ENCODE measurements around the gene SSBP3. TPM values are rescaled to one million over a fixed set of nuclear protein-coding genes. Genes with fewer than 3 reads are reported as not detected.

SSBP3 gene
- polyA plus RNA-seq, 1 donor, result 52.0 TPM

GRCh38 chr1:54409156-54410142, 3.3 kb upstream of the SSBP3 start:
- DNase-seq (ENCODE audit: low read depth), result no peak

GRCh38 chr1:54408147-54409066, 2.2 kb upstream of the SSBP3 start:
- no peak for DNase-seq (ENCODE audit: low read depth)

- peak; percentile 93 for DNase-seq (ENCODE audit: low read depth)
Measured at GRCh38 chr1:54407404-54408146, 1.4 kb upstream of the SSBP3 start.

DNA sequence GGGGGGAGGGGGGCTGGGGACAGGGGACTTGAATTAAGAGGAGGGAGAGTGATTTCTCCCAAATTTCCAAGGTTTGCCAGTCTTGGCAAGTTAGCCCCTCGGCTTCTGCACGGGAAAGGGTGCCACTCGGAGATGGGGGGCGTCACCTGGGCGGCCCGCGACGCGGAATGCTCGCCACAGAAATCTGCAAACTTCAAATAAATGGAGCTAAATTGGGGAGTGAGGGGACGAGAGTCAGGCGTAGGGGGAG, 885 bp upstream of the SSBP3 start:
- DNase-seq (ENCODE audit: low read depth), result no peak

DNA sequence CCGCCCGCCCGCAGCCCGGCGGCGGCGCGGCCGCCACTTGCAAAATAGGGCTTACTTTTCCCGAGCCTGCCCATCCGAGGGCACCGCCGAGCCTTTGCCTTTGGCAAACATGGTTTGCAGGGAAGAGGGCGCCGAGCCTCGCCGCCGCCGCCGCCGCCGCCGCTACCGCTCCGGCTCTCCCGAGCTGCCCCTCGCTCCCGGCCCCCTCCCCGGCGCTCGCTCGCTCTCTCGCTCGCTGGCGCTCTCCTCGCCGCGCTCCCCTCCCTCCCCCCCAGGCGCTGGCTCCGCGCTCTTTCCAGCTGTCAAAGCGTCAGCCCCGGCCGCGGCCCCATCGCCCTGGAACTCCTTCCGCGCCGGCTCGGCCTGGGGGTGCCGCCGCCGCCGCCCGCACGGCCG, 298 bp downstream of the SSBP3 start:
- DNase-seq (ENCODE audit: low read depth), result no peak

DNA sequence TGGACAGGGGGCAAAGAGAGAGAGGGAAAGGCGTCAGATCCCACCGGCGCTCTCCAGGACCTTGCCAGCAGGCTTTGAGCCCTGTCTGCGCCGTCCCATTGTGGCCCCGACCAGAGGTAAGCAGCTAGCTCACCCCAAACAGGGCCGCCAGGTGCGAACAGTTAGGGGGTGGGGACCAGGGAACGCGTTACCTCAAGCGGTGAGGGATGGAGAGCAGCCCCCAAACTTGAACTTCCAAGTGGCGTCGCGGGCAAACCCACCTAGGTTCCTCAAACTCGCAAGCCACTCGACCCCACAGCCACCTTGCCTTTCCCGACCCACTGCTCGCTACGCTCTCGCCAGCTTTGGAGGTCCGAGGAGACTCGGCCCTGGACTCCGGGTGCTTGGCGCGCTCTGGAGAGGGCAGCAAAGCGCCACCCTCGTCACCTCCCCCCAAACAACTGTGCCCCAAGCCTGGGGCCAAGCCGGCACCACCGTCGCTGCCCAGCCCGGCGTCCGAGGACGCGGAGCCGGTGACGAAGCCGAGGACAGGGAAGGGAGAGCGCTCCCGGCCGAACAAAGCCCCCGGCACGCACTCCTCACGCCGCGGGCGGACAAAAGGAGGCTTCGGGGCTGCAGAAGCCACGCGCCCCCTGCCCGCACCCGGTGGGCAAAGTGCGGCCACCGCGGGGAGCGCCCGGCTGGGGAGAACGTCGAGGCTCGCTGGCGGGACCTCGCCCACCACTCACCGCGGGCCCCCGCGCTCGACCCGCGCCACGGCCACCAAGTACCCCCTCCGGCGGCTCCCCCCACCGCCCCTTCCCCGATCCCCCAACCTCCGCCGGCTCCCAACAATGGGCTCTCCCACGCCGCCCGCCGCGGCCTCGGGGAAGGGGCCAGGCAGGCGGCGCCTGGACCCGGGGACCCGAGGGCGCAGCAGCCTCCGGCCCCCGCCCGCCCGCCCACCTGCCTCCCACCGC, 976 bp downstream of the SSBP3 start:
- no peak for DNase-seq (ENCODE audit: low read depth)

DNA sequence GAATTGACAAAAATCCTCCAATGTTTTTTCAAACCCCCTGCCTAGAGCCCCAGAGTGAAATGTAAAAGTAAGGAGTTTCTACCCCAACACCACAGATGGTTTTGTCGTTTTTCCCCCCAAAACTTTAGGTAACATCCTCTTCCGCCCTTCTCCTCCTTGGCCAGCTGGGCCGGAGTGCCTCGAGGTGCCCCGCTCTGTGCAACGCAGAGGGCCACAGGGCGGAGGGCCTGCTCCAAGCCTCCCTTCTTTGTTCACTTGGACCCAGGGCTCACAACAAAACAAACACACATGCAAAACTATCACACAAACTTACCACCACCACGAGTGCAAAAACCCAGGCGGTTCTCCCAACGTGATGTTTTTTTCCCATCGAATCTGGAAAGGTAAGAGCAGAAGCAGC, 1.9 kb downstream of the SSBP3 start:
- DNase-seq (ENCODE audit: low read depth), result no peak

DNA sequence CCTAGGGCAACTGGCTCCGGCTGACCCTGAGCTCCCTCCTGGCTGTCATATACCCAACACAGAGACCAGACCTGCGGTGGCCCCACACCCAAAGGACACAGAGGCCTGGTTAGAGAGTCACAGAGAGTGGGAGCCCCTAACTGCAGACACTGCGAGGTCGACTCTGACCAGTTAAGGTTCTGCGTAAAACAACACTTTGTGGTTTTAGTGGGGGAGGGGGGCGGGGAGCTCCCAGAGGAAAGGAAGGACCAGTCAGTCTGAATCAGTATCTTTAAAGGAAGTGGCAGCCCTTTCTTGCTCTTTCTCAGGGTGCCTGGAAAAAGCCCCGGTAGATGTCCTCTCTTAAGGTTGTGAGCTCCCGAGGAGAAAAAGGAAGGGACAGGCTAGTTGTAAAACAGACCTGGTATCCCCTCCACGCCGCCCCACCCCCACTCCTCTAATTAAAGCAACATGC, 2.4 kb downstream of the SSBP3 start:
- DNase-seq (ENCODE audit: low read depth), result no peak

DNA sequence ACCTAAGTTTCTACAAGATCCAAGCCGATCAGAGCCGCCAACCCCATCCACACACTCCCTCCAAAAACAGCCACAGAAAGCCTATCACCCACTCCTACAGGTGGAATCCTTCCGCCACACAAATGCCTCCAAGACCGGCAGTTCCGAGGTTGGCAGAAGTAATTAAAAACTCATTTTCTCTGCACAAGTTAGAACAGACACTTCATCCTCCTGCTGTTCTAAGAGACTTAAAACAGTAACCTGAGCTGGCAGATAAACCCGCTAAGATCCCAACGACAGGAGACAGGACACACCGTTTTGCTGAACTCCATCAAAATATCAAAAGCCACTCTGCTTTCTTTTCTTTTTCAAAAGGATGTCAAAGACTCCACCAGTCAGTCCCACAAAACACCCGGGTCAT, 2.8 kb downstream of the SSBP3 start:
- DNase-seq (ENCODE audit: low read depth), result no peak

DNA sequence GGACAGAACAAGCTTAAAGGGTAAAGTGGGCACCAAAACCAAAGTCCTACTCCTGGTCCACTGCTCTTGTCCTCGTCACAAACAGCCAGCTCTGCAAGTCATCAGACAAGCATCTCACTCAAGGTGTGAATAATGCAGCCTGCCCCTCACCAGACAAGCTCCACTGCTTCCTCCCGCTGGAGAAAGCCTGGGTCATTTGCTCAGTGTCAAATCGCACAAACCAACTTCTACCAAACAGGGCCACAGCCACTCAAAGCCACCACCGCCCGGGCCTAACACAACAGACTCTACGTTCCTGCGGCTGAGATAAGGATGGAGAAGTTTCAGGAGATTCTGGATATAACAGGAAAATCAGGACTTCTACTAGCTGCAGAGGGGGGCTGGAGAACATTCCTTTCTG, 3.3 kb downstream of the SSBP3 start:
- DNase-seq (ENCODE audit: low read depth), result no peak

DNA sequence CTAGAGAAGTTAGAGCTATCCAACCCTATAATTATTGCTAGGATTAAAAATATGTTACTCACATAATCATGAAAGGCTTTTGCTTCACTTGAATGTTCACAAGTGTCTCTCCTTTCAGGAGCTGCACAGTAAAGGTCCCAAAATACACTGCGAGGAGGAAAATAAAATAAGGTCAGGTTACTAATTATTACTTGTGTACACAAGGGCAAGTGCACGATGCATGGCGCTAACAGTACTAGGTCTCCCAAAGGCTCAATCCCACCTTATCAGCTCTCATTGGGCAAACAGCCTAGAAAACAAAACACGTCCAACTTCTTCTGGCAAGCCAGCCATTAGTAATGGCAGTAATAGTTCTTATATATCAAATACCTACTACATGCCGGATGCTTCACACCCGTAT, 4.4 kb downstream of the SSBP3 start:
- DNase-seq (ENCODE audit: low read depth), result no peak

- DNase-seq (ENCODE audit: low read depth), result no peak
Measured at GRCh38 chr1:54400329-54400728, 5.9 kb downstream of the SSBP3 start.

DNA sequence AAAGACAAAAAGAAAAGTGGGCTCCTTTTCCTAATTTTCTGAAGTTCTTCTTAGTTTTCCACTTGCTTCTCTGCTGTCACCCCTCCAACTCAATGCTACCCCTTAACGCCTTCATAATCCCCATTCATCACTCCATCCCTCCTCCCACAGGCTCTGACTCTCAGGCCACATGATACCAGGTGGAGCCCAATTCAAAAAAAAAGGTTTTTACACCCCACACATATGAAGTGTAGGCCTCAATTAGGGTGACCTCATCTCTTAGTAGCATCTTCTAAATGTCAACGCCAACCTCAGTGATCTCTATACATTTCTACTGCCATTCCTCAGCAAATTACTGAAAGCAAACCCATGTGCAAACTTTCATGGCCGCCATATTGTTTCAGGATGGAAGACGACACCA, 6.4 kb downstream of the SSBP3 start:
- no peak for DNase-seq (ENCODE audit: low read depth)

DNA sequence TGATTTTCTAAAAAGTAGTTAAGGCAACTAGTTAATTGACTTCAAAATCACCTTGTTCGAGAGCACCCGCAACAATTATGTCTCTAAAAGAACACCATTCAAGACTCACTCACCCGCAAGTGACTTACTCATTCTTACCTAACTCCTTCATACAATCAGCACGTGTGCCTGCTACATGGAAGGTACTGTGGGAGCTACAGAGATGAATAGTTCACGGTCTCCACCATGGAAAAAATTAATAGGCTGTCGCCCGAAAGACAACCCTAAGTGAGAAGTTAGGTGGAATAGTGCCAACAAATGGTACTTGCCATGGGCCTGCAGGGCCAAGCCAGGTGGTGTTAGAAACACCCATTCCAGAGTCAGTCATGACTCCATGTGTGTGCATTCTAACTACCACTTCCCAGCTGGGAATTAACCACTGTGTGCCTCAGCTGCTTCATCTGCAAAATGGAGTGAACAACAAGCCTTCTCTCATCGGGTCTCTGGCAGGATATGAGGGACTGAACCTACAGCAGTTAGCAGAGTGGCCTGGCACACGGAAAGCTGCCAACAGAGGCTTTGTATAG, 7.1 kb downstream of the SSBP3 start:
- DNase-seq (ENCODE audit: low read depth), result no peak

- no peak for DNase-seq (ENCODE audit: low read depth)
Measured at GRCh38 chr1:54397980-54398379, 8.2 kb downstream of the SSBP3 start.

- DNase-seq (ENCODE audit: low read depth), result no peak
Measured at GRCh38 chr1:54397090-54397591, 9.1 kb downstream of the SSBP3 start.

DNA sequence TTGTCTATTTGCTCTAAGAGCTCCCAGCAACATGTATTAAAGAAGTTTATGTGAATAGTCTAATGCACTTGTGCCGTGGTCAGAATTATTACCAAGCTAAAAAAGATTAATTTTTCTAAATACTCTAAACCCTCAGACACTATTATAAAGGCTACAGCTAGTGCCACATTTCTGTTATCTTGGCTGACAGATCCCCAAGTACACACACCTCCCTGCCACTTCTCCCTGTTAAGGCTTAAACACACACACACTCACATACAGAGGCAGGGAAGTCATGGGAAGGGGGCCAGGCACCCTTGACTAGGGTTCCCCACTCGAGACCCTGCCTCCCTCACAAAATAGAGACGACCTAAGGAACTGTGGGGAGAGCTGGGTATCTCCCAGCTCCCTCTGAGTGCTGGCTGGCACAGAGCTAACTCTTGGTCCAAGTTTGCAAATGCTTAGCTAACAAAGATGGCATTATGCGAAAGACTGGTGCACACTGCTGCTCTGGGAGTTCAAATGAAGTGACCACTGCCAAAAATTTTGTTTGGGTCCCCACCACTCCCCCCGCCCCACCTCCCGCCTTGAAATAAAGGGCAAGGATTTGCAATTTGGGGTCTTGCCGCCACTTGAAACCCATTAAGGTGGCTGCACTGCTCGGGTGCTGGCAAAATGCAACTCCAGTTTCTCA, 9.8 kb downstream of the SSBP3 start:
- DNase-seq (ENCODE audit: low read depth), result no peak

GRCh38 chr1:54395281-54395934, 10.8 kb downstream of the SSBP3 start:
- DNase-seq (ENCODE audit: low read depth), result no peak

- no peak for DNase-seq (ENCODE audit: low read depth)
Measured at GRCh38 chr1:54394104-54394503, 12.1 kb downstream of the SSBP3 start.
